HG02938 (cell line): Measurements from ENCODE around the gene MAST4.

Experiments
- ATAC-seq: cut with Tn5 transposase; IDR thresholded peaks from one replicate; pipeline ENCODE4 v1.9.1; 2021; ENCODE audit warnings: mild to moderate bottlenecking, moderate library complexity; ENCODE audit not compliant: unreplicated experiment

MAST4 gene

DNA sequence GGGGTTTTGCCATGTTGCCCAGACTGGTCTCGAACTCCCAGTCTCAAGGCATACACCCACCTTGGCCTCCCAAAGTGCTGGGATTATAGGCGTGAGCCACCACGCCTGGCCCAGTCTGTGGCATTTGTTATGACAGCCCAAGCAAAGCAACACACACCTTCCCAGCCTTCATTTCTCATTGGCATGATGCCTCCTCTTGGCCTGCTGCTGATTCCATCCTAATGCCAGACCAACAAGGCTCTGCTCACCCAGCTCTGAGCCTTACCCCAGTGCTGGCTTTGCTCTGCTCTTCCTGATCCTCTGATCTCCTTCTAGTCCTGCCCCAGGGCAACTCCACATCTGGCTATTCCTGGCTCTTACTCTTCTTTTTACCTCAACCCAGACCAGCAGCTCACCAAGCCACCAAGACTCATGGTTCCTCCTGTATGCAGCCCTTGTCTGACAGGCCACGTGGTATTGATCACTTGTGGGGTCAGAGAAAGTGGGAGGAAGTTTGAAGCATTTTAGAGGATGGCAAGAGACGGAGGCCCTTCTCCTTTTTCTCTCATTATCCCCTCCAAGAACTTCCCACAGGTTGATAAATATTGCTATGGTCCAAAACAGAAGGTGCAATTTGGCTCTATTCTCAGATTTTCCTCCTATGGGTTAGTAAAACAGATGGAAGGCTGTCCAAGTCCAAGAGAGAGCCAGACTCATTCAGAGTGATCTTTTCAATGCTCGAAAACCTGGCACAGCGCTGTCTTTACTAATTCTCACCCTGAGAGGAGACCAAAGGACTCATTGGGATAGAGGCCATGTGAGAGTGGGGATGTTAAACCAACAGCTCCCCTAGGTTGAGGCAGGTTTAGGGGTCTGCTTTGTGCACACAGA, 599.4 kb downstream of the MAST4 start:
- no peak for ATAC-seq

GRCh38 chr5:67196537-67197059, 600.4 kb downstream of the MAST4 start, which contains the start of gene CD180:
Gene CD180 (minus strand): TSS chr5:67196799. CDS start chr5:67196641, 158 bp downstream.
- no peak for ATAC-seq

DNA sequence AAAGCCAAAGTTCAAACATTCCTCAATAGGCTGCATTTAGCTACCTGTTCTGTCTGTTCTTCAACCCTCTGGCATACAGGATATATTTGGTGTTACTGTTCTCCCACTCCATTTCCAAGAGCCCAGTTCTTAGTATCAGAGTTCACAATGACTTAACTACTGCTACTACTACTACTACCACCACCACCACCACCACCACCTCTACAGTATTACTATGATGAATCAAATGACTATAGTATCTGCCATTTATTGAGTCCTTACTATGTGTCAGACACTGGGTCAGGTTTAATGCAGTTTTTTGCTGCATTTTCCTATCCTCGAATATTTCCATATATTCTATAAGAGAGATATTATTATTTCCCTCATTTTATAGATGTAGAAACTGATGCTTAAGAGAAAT, 601.3 kb downstream of the MAST4 start:
- no peak for ATAC-seq

- ATAC-seq, result no peak
These were observed 602.7 kb downstream of the MAST4 start for GRCh38 chr5:67198917-67199316.

- no peak for ATAC-seq
These were observed 603.7 kb downstream of the MAST4 start for GRCh38 chr5:67199859-67200258.

DNA sequence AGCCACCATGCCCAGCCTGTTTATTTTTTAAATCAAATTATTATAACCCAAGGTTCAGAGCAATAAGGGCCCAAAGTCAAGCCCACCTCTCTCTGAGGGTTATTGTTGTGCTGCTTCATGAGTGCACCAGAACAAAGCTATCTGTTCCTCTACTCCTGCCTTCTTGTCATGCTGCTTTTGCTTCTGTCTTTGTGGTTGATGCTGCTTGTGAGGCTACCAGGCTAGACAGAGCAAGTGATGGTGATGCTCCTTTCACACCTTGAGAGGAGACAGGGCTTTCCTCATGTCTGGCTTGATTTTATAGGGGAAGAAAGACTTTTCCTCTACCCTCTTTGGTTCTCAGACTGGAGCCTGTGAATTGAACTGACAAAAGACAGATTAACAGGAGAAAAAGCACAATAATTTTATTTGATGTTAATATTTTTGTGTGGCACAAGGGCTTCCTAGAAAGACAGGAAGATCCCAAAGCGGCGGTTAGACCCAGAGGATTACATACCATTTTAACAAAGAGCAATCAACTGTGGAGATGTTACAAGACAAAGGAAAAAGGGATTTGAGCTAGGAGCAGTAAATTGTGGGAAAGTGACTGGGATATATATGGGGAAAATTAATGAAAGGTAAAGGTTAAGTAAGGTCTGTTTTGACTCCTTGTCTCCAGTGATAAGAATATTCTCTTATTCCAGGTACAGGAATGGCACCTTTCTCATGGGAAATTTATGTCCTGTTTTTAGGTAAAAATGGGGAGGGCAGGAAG, 604.8 kb downstream of the MAST4 start:
- no peak for ATAC-seq

- ATAC-seq, result no peak
These were observed 605.8 kb downstream of the MAST4 start for GRCh38 chr5:67201897-67202549.

DNA sequence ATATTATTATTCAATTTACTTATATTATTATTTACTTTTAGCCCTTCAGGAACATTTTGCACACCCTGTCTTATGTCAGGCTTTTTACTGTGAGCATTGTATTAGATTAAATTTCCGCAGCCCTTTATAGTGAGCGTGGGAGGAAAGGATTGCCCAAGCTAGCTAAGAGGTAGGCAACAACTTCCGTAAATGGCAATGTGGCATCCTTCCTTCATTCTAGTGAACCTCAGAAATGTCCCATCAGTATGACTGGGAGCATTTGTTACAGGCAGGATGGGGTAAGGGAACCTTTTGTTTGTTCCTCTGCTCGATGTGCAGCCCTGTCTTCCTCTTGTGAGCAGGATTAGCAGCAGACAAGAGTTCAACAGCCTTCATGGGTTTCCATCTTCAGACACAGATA, 606.6 kb downstream of the MAST4 start:
- ATAC-seq, result no peak

DNA sequence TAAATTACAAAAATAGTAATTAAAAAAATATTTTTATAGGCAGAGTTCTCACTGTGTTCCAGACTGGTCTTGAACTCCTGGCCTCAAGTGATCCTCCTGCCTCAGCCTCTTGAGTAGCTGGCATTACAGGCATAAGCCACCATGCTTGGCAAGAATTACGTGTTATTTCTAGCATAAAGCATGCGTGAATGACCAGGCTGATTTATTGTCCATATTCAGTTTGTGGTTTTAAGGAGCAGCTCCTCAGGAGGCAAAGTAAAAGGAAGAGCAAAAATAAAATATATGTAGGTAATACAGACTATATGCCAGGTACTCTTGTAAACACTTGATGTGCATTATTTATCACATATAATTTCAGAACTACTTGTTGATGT, 607.5 kb downstream of the MAST4 start:
- ATAC-seq, result no peak

DNA sequence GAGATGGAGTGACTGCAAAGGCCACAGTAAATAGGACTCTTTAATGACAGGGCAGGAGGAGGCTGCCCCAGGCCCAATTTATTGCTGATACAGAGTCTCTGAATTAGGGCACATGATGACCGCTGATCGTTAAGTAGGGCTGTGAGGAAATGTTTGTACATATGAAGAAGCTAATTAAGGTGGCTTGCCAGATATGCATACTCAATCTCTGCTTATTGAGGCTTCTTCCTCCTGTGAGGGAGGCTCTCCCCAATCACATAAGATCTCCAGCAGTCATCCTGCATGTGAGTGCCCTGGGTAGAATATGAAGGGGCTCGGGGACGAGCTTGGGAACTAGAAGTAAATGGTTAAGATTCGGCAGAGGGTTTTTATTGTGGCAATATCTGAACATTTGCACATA, 608.6 kb downstream of the MAST4 start:
- no peak for ATAC-seq

DNA sequence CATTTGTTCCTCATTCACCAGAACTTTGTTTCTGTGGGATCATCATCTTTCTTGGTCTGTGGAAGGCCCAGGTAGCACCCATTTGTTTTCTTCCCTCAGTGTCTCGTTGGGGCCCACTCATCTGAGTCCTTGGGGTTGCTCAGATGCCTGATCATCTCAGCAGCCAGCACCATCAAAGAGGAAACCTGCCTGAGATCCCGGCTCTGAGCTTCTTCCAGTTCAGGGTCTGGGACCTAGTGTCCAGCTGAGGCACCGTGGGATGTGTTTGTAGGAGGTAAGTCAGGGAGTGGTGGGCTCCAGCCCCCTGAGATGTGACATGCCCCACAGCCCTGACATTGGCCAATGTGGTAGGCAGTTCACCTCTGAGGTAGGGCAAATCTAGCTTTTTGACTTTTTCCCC, 609.8 kb downstream of the MAST4 start:
- no peak for ATAC-seq

GRCh38 chr5:67206461-67206860, 610.3 kb downstream of the MAST4 start:
- no peak for ATAC-seq

DNA sequence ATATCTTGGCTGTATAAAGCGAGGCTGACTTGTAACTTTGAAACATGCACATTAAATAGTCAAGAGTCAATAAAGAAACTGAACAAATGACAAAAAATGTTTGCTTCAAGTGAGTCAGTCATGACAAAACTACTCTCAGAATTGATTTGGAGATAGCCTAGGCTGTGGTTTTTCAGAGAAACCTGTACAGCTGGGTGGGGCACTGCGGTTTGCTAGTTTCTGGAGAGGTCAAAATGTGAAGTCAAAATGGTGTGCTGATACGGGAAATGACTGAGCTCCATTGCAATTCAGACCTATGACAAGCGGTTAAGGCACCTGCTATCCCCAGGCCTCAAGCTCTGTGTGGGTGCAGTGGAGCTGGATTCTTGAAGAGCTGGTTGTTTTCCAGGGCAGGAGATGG, 610.7 kb downstream of the MAST4 start:
- ATAC-seq, result peak; percentile 82

GRCh38 chr5:67208403-67208802, 612.2 kb downstream of the MAST4 start:
- ATAC-seq, result no peak

DNA sequence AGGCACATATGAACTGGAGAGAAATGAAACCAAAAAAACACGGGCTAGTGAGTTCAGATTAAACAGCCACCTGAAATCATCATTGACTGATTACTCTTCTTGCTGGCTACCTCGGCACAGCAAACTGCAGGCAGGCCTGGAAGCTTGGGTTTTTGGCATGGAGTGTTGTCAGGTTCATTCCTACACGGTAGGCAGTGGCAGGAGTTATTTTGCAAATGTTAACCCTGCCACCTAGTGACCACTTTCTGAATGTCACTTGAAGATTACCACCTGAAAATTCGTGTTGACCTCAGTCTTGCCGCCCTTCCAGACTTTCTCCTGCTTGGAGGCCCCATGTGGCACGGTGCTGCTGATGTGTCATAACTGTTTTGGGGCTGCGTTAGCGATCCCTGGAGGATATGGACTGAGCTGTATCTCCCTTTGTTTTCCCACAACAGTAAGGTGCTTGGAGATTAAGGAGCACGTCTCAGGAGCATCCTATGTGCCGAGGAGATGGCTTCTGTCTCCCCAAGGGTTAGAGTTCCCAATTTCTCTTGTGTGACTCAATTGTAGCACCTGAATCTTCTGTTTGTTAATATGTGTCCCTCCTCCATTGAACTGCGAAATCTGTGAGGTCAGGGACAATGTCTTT, 613.1 kb downstream of the MAST4 start:
- no peak for ATAC-seq

DNA sequence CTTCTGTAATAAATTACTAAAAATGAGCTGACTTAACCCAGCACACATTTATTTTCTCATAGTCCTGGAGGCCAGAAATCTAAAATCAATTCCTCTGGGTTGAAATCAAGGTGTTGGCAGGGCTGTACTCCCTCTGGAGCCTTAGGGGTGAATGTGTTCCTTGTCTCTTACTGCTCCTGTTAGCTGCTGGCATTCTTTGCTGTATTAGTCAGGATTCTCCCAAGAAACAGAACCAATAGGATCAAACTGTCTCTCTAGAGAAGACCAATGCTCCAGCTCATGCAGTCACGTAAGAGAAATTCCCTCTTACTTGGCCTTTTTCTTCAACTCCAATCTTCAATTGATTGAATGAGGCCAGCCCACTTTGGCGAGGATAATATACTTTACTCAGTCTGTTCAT, 615.7 kb downstream of the MAST4 start:
- no peak for ATAC-seq

DNA sequence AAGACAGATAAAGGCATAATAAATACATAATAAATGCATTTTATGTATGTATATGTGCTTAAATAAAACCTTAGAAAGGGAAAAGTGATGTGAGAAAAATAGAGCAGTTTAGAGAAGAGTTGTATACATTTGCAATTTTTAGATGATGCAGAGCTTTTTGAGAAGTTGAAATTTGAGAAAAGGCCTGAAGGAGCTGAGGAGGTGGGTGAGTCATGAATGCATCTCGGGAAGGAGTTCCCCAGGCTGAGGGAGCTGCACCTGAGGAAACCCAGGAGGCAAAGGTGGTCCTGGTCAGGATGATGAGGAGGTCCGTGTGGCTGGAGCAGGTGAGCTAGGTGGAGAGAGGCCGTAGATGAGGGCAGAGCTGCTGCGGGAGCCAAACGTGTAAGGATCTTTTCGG, 617.8 kb downstream of the MAST4 start:
- no peak for ATAC-seq

- ATAC-seq, result no peak
These were observed 618.7 kb downstream of the MAST4 start for GRCh38 chr5:67214707-67215447.

GRCh38 chr5:67215519-67216471, 619.6 kb downstream of the MAST4 start:
- peak; percentile 100 for ATAC-seq
